ENCODE measurements around the gene ACTR1A. TPM values are rescaled to one million over a fixed set of nuclear protein-coding genes. Genes with fewer than 3 reads are reported as not detected.
A peak's percentile ranks its signal among the peaks of the same experiment; 100 is the strongest.

Gene ACTR1A
- total RNA-seq, 1 experiment from 2014 or later = 82.1 TPM

DNA sequence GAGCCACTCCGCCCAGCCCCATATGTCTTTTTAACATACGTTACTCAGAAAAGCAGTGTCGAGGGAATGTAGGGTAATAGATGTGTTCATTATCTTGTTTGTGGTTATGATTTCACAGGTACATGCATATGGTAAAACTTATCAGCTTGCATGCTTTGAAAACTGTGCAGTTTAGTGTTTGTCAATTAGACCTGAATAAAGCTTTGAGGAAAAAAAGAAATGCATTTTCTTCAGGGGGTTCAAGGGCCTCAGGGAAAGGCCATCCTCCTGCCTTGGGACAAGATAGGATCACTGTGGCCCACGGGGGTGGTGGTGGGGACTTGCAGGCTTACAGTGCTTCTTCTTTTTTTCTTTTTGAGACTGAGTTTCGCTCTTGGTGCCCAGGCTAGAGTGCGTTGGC lies 35.2 kb downstream of the ACTR1A start:
- Histone ChIP-seq H3K4me2 (ENCODE audit: insufficient read depth, insufficient read length, low read length) (no peak overlapping the region), H3K79me1 (ENCODE audit: insufficient read depth, low read depth, low read length, poor library complexity, severe bottlenecking) (no peaks in the 10 kb centered on the region), H4K8ac (replicated peaks; ENCODE audit: insufficient read length, low read depth, low read length) (no peak overlapping the region), H2BK12ac (ENCODE audit: insufficient read length, low read depth, low read length) (no peak overlapping the region), H4K91ac (ENCODE audit: insufficient read length, low read depth, low read length) (no peak overlapping the region), H3K27ac (ENCODE audit: insufficient read length, low read depth, low read length) (no peak overlapping the region), H4K20me1 (ENCODE audit: control insufficient read depth, insufficient read depth, insufficient read length) (no peaks in the 10 kb centered on the region), H3K79me2 (ENCODE audit: insufficient read depth, low read length) (no peaks in the 10 kb centered on the region), H3K9me3 (ENCODE audit: control insufficient read depth, low read depth, low read length) (no peaks in the 10 kb centered on the region), H2BK5ac (ENCODE audit: insufficient read length, low read length) (no peak overlapping the region), H3K18ac (ENCODE audit: insufficient read length, low read depth, low read length) (no peak overlapping the region), H3K27me3 (ENCODE audit: insufficient read depth, low read length) (no peaks in the 10 kb centered on the region), H4K5ac (ENCODE audit: insufficient read length, low read depth, low read length) (no peak overlapping the region), H2AFZ (ENCODE audit: low read length) (no peak overlapping the region), H2BK120ac (ENCODE audit: low read depth, low read length, poor library complexity, severe bottlenecking) (no peak overlapping the region), H3K56ac (ENCODE audit: insufficient read length, low read depth, low read length) (no peak overlapping the region), H2BK15ac (ENCODE audit: low read depth, low read length) (no peak overlapping the region), H3T11ph (ENCODE audit: low read length) (no peak overlapping the region), H3K9ac (ENCODE audit: extremely low read depth, insufficient read length, low read length) (no peak overlapping the region), H2AK5ac (ENCODE audit: insufficient read length, low read length) (no peak overlapping the region), H3K4ac (ENCODE audit: low read depth, low read length) (no peak overlapping the region), H2BK20ac (ENCODE audit: low read depth, low read length, poor library complexity, severe bottlenecking) (no peak overlapping the region), H3K14ac (ENCODE audit: insufficient read depth, low read length) (no peak overlapping the region), H3K23me2 (ENCODE audit: insufficient read length, low read depth, low read length, poor library complexity, severe bottlenecking) (no peaks in the 10 kb centered on the region), H3K4me1 (ENCODE audit: insufficient read depth, low read length) (no peaks in the 10 kb centered on the region; the same call in none of the 2 replicates), H3K23ac (ENCODE audit: insufficient read length, low read depth, low read length) (no peak overlapping the region)
- WGBS (ENCODE audit: extremely low coverage, insufficient read length, low lambda C conversion rate) = no CpG with 5 or more reads among the region's 6 CpGs
- Mint-ChIP-seq H3K9me3 (no peaks in the 10 kb centered on the region), H3K36me3 (ENCODE audit: insufficient read depth in 1 of 3, low read depth in 3 of 3) (peaks cover 3 to 8% (median 3%) of the 10 kb centered on the region in 3 experiments; a peak in 6 of 7 replicates), H3K27ac (peak overlapping the region in 2 of 3 experiments; percentile 40 to 57; a peak in 1 of 7 replicates), H3K4me1 (peaks cover 20 to 22% of the 10 kb centered on the region in 2 experiments), H3K4me3 (no peak overlapping the region), H3K27me3 (ENCODE audit: low read depth) (peaks cover 12% of the 10 kb centered on the region)
- DNase-seq = no peak
- TF ChIP-seq, protein P1, sequence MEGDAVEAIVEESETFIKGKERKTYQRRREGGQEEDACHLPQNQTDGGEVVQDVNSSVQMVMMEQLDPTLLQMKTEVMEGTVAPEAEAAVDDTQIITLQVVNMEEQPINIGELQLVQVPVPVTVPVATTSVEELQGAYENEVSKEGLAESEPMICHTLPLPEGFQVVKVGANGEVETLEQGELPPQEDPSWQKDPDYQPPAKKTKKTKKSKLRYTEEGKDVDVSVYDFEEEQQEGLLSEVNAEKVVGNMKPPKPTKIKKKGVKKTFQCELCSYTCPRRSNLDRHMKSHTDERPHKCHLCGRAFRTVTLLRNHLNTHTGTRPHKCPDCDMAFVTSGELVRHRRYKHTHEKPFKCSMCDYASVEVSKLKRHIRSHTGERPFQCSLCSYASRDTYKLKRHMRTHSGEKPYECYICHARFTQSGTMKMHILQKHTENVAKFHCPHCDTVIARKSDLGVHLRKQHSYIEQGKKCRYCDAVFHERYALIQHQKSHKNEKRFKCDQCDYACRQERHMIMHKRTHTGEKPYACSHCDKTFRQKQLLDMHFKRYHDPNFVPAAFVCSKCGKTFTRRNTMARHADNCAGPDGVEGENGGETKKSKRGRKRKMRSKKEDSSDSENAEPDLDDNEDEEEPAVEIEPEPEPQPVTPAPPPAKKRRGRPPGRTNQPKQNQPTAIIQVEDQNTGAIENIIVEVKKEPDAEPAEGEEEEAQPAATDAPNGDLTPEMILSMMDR (conservative IDR thresholded peaks at IDR 0.05) = no peak

Measured in H9 (cell line).